Measurements from ENCODE around the gene KHNYN.

KHNYN gene

DNA sequence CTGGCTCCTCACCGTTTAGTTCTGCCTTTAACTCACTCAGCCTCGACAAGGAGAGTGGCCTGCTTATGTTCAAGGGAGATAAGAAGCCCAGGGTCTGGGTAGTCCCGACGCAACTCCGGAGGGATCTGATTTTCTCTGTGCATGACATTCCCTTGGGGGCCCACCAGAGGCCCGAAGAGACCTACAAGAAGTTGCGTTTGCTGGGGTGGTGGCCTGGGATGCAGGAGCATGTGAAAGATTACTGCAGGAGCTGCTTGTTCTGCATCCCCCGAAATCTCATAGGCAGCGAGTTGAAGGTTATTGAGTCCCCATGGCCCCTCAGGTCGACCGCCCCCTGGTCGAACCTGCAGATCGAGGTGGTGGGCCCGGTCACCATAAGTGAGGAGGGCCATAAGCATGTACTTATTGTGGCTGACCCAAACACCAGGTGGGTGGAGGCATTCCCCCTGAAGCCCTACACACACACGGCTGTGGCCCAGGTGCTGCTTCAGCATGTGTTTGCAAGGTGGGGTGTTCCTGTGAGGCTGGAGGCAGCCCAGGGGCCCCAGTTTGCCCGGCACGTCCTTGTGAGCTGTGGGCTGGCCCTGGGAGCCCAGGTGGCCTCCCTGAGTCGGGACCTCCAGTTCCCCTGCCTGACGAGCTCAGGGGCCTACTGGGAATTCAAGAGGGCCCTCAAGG is 13.4 kb upstream of the KHNYN start:
- TF ChIP-seq, protein P1, sequence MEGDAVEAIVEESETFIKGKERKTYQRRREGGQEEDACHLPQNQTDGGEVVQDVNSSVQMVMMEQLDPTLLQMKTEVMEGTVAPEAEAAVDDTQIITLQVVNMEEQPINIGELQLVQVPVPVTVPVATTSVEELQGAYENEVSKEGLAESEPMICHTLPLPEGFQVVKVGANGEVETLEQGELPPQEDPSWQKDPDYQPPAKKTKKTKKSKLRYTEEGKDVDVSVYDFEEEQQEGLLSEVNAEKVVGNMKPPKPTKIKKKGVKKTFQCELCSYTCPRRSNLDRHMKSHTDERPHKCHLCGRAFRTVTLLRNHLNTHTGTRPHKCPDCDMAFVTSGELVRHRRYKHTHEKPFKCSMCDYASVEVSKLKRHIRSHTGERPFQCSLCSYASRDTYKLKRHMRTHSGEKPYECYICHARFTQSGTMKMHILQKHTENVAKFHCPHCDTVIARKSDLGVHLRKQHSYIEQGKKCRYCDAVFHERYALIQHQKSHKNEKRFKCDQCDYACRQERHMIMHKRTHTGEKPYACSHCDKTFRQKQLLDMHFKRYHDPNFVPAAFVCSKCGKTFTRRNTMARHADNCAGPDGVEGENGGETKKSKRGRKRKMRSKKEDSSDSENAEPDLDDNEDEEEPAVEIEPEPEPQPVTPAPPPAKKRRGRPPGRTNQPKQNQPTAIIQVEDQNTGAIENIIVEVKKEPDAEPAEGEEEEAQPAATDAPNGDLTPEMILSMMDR (IDR thresholded peaks at IDR 0.05; ENCODE audit: low read depth, low read length, missing control alignments): no peak

DNA sequence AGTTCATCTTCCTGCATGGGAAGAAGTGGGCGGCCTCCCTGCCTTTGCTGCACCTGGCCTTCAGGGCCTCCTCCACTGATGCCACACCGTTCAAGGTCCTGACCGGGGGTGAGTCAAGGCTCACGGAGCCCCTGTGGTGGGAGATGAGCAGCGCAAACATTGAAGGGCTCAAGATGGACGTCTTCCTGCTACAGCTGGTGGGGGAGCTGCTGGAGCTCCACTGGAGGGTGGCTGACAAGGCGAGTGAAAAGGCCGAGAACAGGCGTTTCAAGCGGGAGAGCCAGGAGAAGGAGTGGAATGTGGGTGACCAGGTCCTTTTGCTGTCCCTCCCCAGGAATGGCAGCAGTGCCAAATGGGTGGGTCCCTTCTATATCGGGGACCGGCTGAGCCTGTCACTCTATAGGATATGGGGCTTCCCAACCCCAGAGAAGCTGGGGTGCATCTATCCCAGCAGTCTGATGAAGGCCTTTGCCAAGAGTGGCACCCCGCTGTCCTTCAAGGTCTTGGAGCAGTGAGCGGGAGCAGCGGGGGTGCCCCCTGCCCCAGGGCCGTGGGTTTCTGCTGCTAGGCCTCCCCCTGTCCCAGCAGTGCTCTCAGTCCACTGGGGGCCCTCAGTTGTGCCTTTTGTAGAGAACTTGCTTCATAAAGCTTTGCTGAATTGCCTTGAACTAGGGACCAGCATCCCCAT is 12.7 kb upstream of the KHNYN start:
- no peak overlapping the region for H3K4me3 ChIP-seq (replicated peaks; ENCODE audit: low read depth, low read length)
- TF ChIP-seq, protein P1 (IDR thresholded peaks at IDR 0.05; ENCODE audit: low read depth, low read length, missing control alignments): no peak
- DNase-seq (ENCODE audit: extremely low read depth, low read depth): no peak

More for the DNA sequence above, 13.4 kb upstream of the KHNYN start:
- no peak for DNase-seq (ENCODE audit: extremely low read depth, low read depth)
- no peak overlapping the region for H3K4me3 ChIP-seq (replicated peaks; ENCODE audit: low read depth, low read length)

DNA sequence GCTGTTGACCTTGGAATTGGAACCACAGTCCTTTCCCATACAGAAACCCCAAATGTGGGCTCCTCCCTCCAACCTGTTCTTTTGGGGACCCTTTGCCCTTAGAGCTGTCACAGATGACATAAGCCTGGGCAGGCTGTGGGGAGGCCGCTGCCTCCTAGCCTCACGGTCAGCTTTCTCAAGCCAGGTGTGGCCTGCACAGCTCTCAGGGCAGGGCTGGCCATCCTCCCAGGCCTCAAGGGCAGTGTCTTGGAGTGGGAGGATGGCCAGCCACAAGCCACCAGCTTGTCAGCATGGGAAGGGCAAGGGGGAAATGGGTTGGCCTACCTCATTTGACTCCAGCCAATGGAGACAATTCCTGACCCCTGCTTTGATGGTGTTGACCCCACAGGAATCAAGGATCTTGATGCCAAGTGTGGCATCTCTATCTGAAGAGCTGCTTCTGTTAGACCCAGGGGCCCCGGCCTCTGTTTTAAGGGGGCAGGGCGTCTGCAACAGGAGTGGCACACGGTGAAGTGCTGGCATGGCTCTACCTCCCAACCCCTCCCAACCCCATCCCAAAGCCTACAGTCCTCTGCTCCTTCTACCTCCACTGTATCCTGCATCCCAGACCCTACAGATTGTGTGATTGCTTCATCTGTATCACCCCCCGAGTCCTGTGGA is 11.8 kb upstream of the KHNYN start:
- TF ChIP-seq, protein P1 (IDR thresholded peaks at IDR 0.05; ENCODE audit: low read depth, low read length, missing control alignments): no peak
- no peak overlapping the region for H3K4me3 ChIP-seq (replicated peaks; ENCODE audit: low read depth, low read length)

DNA sequence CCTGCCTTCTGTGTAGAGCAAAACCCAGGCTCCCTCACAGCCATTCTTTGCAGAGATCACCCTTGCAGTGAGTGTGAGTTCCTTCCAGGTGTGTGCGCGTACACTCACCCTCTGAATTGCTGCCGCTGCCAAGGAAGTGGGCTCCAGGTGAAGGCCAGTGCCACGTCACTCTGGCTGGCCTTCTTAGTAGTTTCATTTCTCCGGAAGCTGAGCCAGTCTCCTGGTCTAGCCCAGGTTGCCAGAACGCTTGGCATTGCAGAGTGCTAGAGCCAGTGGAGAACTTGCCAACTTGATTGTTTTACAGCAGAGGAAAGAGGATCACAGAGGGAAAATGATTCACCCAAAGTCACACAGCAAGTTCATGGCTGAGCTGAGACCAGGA is 11.3 kb upstream of the KHNYN start:
- DNase-seq (ENCODE audit: extremely low read depth, low read depth): no peak
- TF ChIP-seq, protein P1 (IDR thresholded peaks at IDR 0.05; ENCODE audit: low read depth, low read length, missing control alignments): no peak
- H3K4me3 ChIP-seq (replicated peaks; ENCODE audit: low read depth, low read length): no peak overlapping the region

More for the DNA sequence above, 11.8 kb upstream of the KHNYN start:
- no peak for DNase-seq (ENCODE audit: extremely low read depth, low read depth)

DNA sequence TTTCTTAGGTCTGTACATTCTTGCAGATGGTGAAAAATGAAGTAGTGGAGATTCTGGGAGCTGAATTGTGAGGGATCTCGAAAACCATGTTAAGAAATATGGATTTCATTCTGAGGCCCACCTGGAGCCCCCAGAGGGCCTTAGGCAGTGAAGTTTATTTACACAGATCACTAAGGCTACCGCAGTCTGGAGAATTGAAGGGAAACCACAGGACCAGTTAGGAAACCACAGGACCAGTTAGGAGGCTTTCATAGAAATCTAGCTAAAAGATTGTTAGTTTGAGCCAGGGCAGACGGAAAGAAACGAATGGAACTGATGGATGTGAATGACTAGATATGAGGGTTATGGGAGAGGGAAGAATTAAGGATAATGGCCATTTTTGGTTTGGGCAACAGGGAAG is 7.5 kb upstream of the KHNYN start:
- TF ChIP-seq, protein P1 (IDR thresholded peaks at IDR 0.05; ENCODE audit: low read depth, low read length, missing control alignments): no peak
- no peak overlapping the region for H3K4me3 ChIP-seq (replicated peaks; ENCODE audit: low read depth, low read length)
- DNase-seq (ENCODE audit: extremely low read depth, low read depth): no peak

DNA sequence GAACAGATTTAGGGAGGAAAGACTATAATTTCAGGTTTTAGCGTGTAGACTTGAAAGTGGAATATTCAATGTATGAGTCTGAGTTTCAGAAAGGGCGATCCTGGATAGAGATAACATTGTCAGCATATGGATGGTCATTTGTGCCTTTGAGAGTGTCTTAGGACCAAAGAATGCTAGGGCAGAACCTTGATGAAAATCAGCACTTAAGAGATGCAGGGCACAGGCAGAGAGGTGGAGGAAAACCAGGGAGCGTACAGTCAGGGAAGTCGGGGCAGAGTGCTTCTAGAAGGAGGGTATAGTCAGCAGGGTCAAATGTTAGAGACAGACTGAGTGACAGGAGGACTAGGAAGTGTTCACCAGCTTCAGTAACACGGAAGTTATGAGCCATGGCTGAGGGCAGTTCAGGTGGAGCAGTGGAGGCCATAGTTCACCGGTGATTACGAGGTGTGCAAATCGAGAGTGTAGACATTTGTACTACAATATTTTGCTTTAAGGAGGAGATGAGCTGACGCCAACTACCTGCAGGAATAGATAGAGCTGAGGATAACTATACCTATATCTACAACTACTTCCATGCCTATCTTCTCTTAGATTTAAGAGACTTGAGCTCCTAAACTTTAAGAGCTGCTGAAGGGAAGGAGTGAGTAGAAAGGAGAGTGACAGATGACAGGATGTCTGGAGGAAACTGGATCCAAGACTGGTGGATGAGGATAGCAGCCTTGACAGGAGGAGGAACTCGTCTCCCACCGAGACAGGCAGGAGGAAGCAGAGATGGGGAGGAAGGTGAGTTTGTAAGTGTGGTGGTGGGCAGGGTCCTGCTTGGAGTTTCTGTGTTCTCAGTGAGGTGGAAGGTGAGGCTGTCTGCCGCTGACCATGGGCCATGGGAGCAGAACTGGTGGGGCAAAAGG is 6.8 kb upstream of the KHNYN start:
- no peak overlapping the region for H3K4me3 ChIP-seq (replicated peaks; ENCODE audit: low read depth, low read length)
- TF ChIP-seq, protein P1 (IDR thresholded peaks at IDR 0.05; ENCODE audit: low read depth, low read length, missing control alignments): no peak
- no peak for DNase-seq (ENCODE audit: extremely low read depth, low read depth)
